Esophagus (tissue), 2 donors: ENCODE results near the gene SRSF3. TPM values are rescaled to one million over a fixed set of nuclear protein-coding genes. Genes with fewer than 3 reads are reported as not detected.

Source experiments
- H3K27ac ChIP-seq, 2 donors: one replicate each; pipeline ENCODE4 v1.5.1; 2013; ENCODE audit warnings: low read depth in 2 of 2, mild to moderate bottlenecking in 2 of 2, inconsistent platforms in 1 of 2, low read length in 1 of 2, moderate library complexity in 1 of 2
- H3K27me3 ChIP-seq, 2 donors: one replicate each; pipeline ENCODE4 v1.6.1; 2013; ENCODE audit warnings: low read length in 2 of 2, control low read depth in 1 of 2, mild to moderate bottlenecking in 1 of 2; ENCODE audit not compliant: insufficient read depth in 2 of 2, control insufficient read depth in 1 of 2
- H3K36me3 ChIP-seq, 2 donors: one replicate each; pipeline ENCODE4 v1.6.1; 2013; ENCODE audit warnings: low read length in 1 of 2; ENCODE audit not compliant: control insufficient read depth in 2 of 2, insufficient read depth in 2 of 2
- H3K4me1 ChIP-seq, 2 donors: one replicate each; pipeline ENCODE4 v1.6.1; 2013; ENCODE audit warnings: low read length in 1 of 2; ENCODE audit not compliant: control insufficient read depth in 2 of 2, insufficient read depth in 2 of 2
- H3K4me3 ChIP-seq, 2 donors: one replicate each; pipeline ENCODE4 v1.5.1; 2013; ENCODE audit warnings: low read length in 2 of 2, mild to moderate bottlenecking in 2 of 2, low read depth in 1 of 2, moderate library complexity in 1 of 2
- H3K9me3 ChIP-seq, 2 donors: one replicate each; pipeline ENCODE4 v1.6.1; 2013; ENCODE audit warnings: mild to moderate bottlenecking in 2 of 2, low read depth in 1 of 2, low read length in 1 of 2, moderate library complexity in 1 of 2; ENCODE audit not compliant: control insufficient read depth in 2 of 2, insufficient read depth in 1 of 2
- WGBS, 2 donors: extraction: QIAGEN DNeasy Blood & Tissue Kit; methylation state at CpG; one replicate each; pipeline ENCODE4 v1.1.7; 2013; 5-methylcytosine and 5-hydroxymethylcytosine counted together
- polyA plus RNA-seq, 2 donors: library from polyadenylated mRNA; stranded (reverse); fragments of 200-250 nt; gene quantifications; one replicate each; pipeline ENCODE4 v1.2.3, GENCODE V29; 2013
- donor health status: healthy with polysubstance abuse.
- donor health status: Bipolar disorder and iron deficiency.

SRSF3 gene
- polyA plus RNA-seq, 2 donors: 103 to 247 TPM

DNA sequence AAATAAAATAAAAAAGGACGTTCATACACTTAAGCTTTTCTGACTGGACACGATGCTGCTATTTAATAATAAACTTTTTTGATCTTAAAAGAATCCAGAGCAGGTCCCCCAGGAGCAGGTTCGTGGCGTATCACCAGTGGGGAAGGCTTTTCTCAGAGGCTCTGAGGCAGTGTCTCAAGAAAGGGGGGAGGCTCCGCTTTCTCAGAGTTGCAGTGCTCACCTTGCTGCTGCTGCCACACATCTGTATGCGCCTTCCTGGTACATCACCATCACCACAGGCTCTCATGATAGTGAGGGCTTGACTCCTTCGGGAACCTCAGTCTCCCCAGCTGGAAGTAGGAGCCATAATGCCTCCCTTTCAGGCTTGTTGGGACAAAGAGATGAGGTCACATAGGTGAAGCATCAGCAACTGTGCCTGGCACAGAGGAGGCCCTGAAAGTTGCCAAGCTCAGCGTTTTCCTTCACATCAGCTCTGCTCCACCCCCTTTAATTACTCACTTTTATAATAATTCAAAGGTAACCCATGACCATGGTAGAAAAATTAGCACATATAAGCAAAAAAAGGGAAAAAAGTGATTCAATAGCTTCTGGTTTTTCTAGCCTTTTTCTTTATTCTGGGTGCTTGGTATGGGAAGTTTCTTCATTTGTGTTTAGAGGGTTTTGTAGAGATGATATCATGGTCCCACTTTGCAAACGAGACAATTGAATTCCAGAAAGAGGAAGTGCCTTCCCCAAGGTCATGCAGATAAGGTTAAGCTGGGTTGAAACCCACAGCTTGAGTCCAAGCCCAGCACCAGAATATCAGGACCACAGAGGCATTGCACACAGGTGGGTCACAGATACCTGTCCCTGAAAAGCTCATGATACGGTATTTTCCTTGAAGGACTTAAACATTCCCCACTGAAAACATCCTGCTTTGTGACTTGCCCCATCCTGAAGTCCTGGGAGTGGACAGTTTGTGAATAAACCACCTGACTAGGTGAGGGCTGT is 24.5 kb downstream of the SRSF3 start:
- Histone ChIP-seq H3K27me3 (no peaks in the 10 kb centered on the region), H3K4me1 (peaks cover 6 to 8% of the 10 kb centered on the region in 2 donors), H3K9me3 (no peaks in the 10 kb centered on the region), H3K27ac (peak overlapping the region; percentile 25 to 74), H3K36me3 (no peaks in the 10 kb centered on the region), H3K4me3 (no peak overlapping the region)
- 79% methylated on average over 10 of the region's 10 CpGs for WGBS, 2 donors

DNA sequence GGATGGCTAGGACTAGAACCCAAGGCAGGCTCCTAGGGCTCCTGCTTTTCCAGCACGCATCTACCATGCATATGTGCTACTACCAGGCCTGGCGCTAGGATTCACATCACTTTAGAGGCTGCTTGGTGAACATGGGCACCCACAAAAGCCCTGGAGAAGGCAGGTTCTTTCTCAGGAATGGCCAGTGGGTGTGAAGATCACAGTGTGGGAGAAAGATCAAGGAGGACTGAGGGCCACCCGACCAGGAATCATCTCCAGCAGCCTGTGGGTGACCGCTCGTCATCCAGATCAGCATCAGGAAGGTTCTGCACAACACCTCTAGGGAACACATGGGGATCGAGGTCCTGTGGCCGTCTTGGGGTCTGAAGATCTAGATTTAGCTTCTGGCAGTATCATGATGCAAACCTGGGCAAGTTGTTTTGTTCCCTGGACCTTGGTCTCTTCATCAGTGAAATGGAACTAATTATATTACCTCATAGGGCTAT is 27.3 kb downstream of the SRSF3 start:
- Histone ChIP-seq H3K27me3 (no peaks in the 10 kb centered on the region), H3K36me3 (no peaks in the 10 kb centered on the region), H3K4me3 (no peak overlapping the region), H3K9me3 (no peaks in the 10 kb centered on the region), H3K27ac (no peak overlapping the region), H3K4me1 (peaks cover 6 to 8% of the 10 kb centered on the region in 2 donors)
- 93% methylated on average over 7 of the region's 7 CpGs for WGBS, 2 donors

DNA sequence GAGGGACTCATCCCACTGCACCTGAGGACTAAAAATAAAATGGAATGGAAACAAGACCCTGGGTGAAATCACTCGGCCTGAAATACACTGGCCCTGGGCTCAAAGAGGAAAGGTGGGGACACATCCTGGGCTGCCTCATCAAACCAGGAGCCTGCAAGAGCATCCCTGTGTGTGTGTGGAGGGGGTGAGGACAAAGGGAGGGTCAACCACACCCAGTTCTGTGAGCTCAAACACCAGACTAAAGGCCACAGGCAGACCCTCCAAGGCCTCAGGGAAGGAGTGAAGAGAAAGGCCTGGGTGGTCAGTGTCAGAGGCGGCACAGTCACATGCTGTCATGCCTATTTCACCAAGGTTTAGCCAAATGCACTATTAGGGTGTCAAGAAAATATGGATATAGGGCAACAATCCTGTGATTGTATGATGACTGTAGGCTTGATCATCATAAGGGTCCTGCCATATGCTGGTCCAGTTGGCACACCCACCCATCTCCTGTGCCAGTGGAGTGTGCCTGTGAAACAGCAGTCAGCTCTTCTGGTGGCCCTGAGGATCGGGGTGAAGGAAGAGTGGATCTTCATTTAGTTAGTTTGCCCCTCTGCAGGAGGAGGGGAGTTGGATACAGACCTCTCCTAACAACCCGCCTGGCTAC is 28.9 kb downstream of the SRSF3 start:
- WGBS, 2 donors: 45 to 48% methylated on average over 4 of the region's 4 CpGs
- Histone ChIP-seq H3K9me3 (no peaks in the 10 kb centered on the region), H3K27ac (no peak overlapping the region), H3K4me3 (no peak overlapping the region), H3K27me3 (no peaks in the 10 kb centered on the region), H3K4me1 (peaks cover 0 to 9% of the 10 kb centered on the region in 2 donors), H3K36me3 (no peaks in the 10 kb centered on the region)

DNA sequence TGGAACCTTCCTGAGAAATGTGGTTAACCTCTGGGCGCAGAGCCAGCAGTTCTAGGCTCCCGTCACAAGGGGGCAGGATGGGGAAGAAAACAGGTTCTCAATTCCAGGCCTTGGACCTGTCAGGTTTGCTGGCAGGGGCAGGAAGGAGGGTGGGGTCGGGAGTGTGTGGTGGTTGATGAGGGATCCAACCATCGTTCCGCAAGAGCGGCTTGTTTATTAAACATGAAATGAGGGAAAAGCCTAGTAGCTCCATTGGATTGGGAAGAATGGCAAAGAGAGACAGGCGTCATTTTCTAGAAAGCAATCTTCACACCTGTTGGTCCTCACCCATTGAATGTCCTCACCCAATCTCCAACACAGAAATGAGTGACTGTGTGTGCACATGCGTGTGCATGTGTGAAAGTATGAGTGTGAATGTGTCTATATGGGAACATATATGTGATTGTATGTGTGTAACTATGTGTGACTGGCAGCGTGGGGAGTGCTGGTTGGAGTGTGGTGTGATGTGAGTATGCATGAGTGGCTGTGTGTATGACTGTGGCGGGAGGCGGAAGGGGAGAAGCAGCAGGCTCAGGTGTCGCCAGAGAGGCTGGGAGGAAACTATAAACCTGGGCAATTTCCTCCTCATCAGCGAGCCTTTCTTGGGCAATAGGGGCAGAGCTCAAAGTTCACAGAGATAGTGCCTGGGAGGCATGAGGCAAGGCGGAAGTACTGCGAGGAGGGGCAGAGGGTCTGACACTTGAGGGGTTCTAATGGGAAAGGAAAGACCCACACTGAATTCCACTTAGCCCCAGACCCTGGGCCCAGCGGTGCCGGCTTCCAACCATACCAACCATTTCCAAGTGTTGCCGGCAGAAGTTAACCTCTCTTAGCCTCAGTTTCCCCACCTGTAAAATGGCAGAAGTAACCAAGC is 29.6 kb downstream of the SRSF3 start:
- H3K36me3 ChIP-seq: no peaks in the 10 kb centered on the region
- H3K4me3 ChIP-seq: no peak overlapping the region
- H3K4me1 ChIP-seq: peaks cover 0 to 9% of the 10 kb centered on the region in 2 donors
- no peaks in the 10 kb centered on the region for H3K9me3 ChIP-seq
- 45 to 47% methylated on average over 18 of the region's 18 CpGs for WGBS, 2 donors
- no peaks in the 10 kb centered on the region for H3K27me3 ChIP-seq
- H3K27ac ChIP-seq: no peak overlapping the region

DNA sequence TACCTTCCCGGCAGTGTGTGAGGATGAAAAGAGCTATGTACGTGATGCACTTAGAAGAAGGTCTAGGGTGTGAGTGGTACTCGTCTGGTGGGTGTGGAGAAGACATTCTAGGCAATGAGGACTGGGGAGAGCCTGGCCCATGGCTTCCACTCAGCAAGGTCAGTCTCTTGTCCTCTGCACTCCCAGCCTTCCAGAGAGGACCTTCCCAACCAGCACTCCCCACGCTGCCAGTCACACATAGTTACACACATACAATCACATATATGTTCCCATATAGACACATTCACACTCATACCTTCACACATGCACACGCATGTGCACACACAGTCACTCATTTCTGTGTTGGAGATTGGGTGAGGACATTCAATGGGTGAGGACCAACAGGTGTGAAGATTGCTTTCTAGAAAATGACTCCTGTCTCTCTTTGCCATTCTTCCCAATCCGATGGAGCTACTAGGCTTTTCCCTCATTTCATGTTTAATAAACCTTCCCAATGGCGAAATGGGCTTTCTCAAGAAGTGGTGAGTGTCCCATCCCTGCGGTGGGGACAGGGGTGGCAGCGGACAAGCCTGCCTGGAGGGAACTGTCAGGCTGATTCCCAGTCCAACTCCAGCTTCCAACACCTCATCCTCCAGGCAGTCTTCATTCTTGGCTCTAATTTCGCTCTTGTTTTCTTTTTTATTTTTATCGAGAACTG is 30.4 kb downstream of the SRSF3 start:
- H3K4me1 ChIP-seq: peaks cover 0 to 9% of the 10 kb centered on the region in 2 donors
- no peaks in the 10 kb centered on the region for H3K9me3 ChIP-seq
- H3K27ac ChIP-seq: no peak overlapping the region
- H3K36me3 ChIP-seq: no peaks in the 10 kb centered on the region
- 69 to 71% methylated on average over 11 of the region's 11 CpGs for WGBS, 2 donors
- H3K27me3 ChIP-seq: no peaks in the 10 kb centered on the region
- no peak overlapping the region for H3K4me3 ChIP-seq

DNA sequence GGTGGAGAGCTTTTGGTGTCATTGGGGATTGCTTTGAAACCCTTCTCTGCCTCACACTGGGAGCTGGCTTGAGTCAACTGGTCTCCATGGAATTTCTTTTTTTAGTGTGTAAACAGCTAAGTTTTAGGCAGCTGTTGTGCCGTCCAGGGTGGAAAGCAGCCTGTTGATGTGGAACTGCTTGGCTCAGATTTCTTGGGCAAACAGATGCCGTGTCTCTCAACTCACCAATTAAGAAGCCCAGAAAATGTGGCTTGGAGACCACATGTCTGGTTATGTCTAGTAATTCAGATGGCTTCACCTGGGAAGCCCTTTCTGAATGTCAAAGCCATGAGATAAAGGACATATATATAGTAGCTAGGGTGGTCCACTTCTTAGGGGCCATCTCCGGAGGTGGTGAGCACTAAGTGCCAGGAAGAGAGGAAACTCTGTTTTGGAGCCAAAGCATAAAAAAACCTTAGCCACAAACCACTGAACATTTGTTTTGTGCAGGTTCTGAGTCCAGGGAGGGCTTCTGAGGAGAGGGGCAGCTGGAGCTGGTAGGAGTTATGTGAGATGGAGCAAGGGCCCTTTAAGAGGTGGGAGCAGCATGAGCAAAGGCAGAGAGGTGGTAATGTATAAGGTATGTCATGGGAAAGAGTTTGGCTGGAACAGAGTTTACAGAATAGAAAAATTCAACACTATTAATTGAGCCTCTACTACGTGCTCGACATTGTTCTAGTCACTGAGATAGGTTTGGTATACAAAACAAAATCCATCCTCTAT is 31.2 kb downstream of the SRSF3 start:
- H3K9me3 ChIP-seq: no peaks in the 10 kb centered on the region
- H3K36me3 ChIP-seq: no peaks in the 10 kb centered on the region
- no peak overlapping the region for H3K27ac ChIP-seq
- peaks cover 0 to 9% of the 10 kb centered on the region in 2 donors for H3K4me1 ChIP-seq
- 52 to 63% methylated on average over 5 of the region's 5 CpGs for WGBS, 2 donors
- H3K4me3 ChIP-seq: no peak overlapping the region
- H3K27me3 ChIP-seq: no peaks in the 10 kb centered on the region

DNA sequence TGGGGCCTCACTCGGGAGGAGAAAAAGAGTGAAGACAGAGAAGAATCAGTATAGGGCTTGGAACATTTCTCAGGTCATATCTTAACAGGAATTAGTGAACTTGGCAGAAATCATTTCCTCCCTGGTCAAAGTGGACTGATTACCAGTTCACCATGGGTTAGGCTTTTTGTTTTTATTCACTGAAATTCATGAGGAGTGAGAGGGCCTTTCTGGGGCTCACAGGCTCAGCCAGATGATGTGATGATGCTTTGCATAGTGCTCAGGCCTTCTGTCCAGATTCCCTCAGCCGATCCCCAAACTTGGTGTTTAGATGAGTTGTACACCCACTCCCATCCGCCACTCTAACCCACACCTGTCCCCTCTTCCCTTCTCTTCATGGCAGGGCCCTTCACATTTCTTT is 32.5 kb downstream of the SRSF3 start:
- WGBS, 2 donors: 89 to 90% methylated on average over 3 of the region's 3 CpGs
- Histone ChIP-seq H3K4me1 (peaks cover 0 to 9% of the 10 kb centered on the region in 2 donors), H3K27ac (no peak overlapping the region)

DNA sequence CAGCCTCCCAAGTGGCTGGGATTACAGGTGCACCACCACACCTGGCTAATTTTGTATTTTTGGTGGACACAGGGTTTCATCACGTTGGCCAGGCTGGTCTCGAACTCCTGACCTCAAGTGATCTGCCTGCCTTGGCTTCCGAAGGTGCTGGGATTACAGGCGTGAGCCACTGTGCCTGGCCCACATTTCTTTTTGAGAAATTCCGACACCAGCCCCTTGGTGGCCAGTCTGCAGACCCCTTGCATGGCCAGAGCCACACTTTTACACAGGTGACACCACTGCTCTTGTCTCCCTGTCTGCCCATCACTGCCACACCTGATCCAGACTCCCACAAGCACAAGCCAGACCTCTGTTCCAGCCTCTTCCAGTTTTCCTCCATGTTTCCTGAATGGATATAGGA is 33.0 kb downstream of the SRSF3 start:
- no peaks in the 10 kb centered on the region for H3K27me3 ChIP-seq
- H3K4me3 ChIP-seq: no peak overlapping the region
- no peaks in the 10 kb centered on the region for H3K9me3 ChIP-seq
- peaks cover 0 to 9% of the 10 kb centered on the region in 2 donors for H3K4me1 ChIP-seq
- 90% methylated on average over 5 of the region's 5 CpGs for WGBS, 2 donors
- H3K27ac ChIP-seq: peak overlapping the region; percentile 26 to 29
- H3K36me3 ChIP-seq: no peaks in the 10 kb centered on the region

More for the DNA sequence above, 32.5 kb downstream of the SRSF3 start:
- Histone ChIP-seq H3K9me3 (no peaks in the 10 kb centered on the region), H3K36me3 (no peaks in the 10 kb centered on the region), H3K4me3 (no peak overlapping the region), H3K27me3 (no peaks in the 10 kb centered on the region)
